Stomach (tissue), 9 donors: ENCODE results near the gene FHAD1. TPM values are rescaled to one million over a fixed set of nuclear protein-coding genes. Genes with fewer than 3 reads are reported as not detected.
A peak's percentile ranks its signal among the peaks of the same experiment; 100 is the strongest.

Experiments
- DNase-seq, 2 donors: peaks; one replicate each; pipeline versions ENCODE4 v3.0.0 to v3.0.0-alpha.2; 2013 to 2019
- H3K27ac ChIP-seq, 5 donors: fragments of 200-600 bp in 4 of 5; sonication (generic) in 4 of 5; one replicate each; pipeline ENCODE4 v1.5.1; 2013 to 2019; ENCODE audit warnings: mild to moderate bottlenecking in 1 of 5, moderate library complexity in 1 of 5
- H3K27me3 ChIP-seq, 3 donors: fragments of 200-600 bp; sonication (generic); one replicate each; pipeline ENCODE4 v1.5.1; 2017 to 2019; ENCODE audit warnings: mixed run types in 1 of 3
- H3K36me3 ChIP-seq, 4 donors: fragments of 200-600 bp; sonication (generic); 1 replicate in 3 of 4; 2 replicates in 1 of 4; pipeline ENCODE4 v1.5.1; 2016 to 2019
- H3K4me1 ChIP-seq, 4 donors: fragments of 200-600 bp; sonication (generic); one replicate each; pipeline ENCODE4 v1.5.1; 2016 to 2019
- H3K4me3 ChIP-seq, 4 donors: fragments of 200-600 bp; sonication (generic) in 3 of 4; one replicate each; pipeline ENCODE4 v1.5.1; 2016 to 2019; ENCODE audit warnings: mild to moderate bottlenecking in 1 of 4
- H3K9me3 ChIP-seq, 4 donors: fragments of 200-600 bp; sonication (generic); one replicate each; pipeline ENCODE4 v1.5.1; 2016 to 2019
- CTCF ChIP-seq, 7 experiments: fragments of 450-650 bp in 4 of 7; fragments of 200-600 bp in 3 of 7; sonication (generic) in 3 of 7; IDR thresholded peaks; one replicate each; pipeline ENCODE4 v1.5.1; 2016 to 2019; ENCODE audit warnings: antibody characterized with exemption in 7 of 7, control low read depth in 2 of 7, mild to moderate bottlenecking in 1 of 7
- EP300 ChIP-seq: sonication (generic); formaldehyde crosslinking; IDR thresholded peaks from one replicate; pipeline ENCODE4 v1.6.1; 2017; ENCODE audit warnings: antibody characterized with exemption
- POLR2A ChIP-seq, 4 donors: fragments of 450-650 bp; IDR thresholded peaks; one replicate each; pipeline ENCODE4 v1.6.1; 2016; ENCODE audit warnings: antibody characterized with exemption in 4 of 4, control low read depth in 2 of 4, mild to moderate bottlenecking in 1 of 4, moderate library complexity in 1 of 4
- POLR2AphosphoS5 ChIP-seq, 3 donors: sonication (generic); formaldehyde crosslinking; IDR thresholded peaks; one replicate each; pipeline ENCODE4 v1.6.1; 2016; ENCODE audit warnings: antibody characterized with exemption in 3 of 3
- WGBS, 5 donors: extraction: QIAGEN DNeasy Blood & Tissue Kit in 3 of 5; methylation state at CpG; one replicate each; pipeline versions ENCODE4 v1.1.5 to v1.1.7; 2013 to 2018; 5-methylcytosine and 5-hydroxymethylcytosine counted together
- intact Hi-C: fragments of 100-400 bp; cut with DNase I; formaldehyde crosslinking; loops from one replicate; pipeline ENCODE4 v1.15.1; 2023; ENCODE audit warnings: low total_unique reads
- polyA plus RNA-seq, 3 donors: library from polyadenylated mRNA; stranded (reverse); fragments of 200-250 nt; gene quantifications; one replicate each; pipeline ENCODE4 v1.2.3, GENCODE V29; 2013
- total RNA-seq, 5 donors: library from RNA; depleted of rRNA; stranded (reverse); fragments of >200 nt; gene quantifications; one replicate each; pipeline versions ENCODE4 v1.1.0 to v1.2.3, GENCODE V29; 2014 to 2016
- donor health status: healthy with polysubstance abuse.
- donor health status: Bipolar disorder and iron deficiency.
- donor health status: healthy.

FHAD1 gene
- total and polyA plus RNA-seq, 8 donors = 0.38 to 5.1 (median 1.4) TPM; not detected in 2

GRCh38 chr1:15287035-15287979, 40.3 kb downstream of the FHAD1 start:
- H3K36me3 ChIP-seq = no peaks in the 10 kb centered on the region
- WGBS, 5 donors = 68 to 80% (median 75%) methylated on average over 9 of the region's 9 CpGs
- no peak overlapping the region for H3K27ac ChIP-seq
- H3K4me3 ChIP-seq = no peak overlapping the region
- TF ChIP-seq EP300 = no peak
- no peak for TF ChIP-seq POLR2A (IDR thresholded peaks at IDR 0.05)
- TF ChIP-seq CTCF (IDR thresholded peaks at IDR 0.05) = no peak
- no peak for TF ChIP-seq POLR2AphosphoS5 (IDR thresholded peaks at IDR 0.05)
- no peak for DNase-seq
- intact Hi-C loops = no loop called here
- H3K4me1 ChIP-seq = peaks cover 22 to 36% (median 30%) of the 10 kb centered on the region in 4 donors
- no peaks in the 10 kb centered on the region for H3K9me3 ChIP-seq
- no peaks in the 10 kb centered on the region for H3K27me3 ChIP-seq

GRCh38 chr1:15288173-15288926, 41.3 kb downstream of the FHAD1 start:
- no peak overlapping the region for H3K27ac ChIP-seq
- no peak for TF ChIP-seq POLR2A (IDR thresholded peaks at IDR 0.05)
- TF ChIP-seq POLR2AphosphoS5 (IDR thresholded peaks at IDR 0.05) = no peak
- TF ChIP-seq CTCF (IDR thresholded peaks at IDR 0.05) = peak in 2 of 7 experiments; percentile 8 to 11
- H3K9me3 ChIP-seq = no peaks in the 10 kb centered on the region
- 78 to 84% (median 79%) methylated on average over 10 of the region's 10 CpGs for WGBS, 5 donors
- H3K4me3 ChIP-seq = no peak overlapping the region
- peak in 1 of 2 donors; percentile 42 for DNase-seq
- H3K4me1 ChIP-seq = peaks cover 17 to 25% (median 22%) of the 10 kb centered on the region in 4 donors
- H3K36me3 ChIP-seq = no peaks in the 10 kb centered on the region
- intact Hi-C loops = no loop called here
- no peaks in the 10 kb centered on the region for H3K27me3 ChIP-seq

GRCh38 chr1:15289251-15289651, 42.2 kb downstream of the FHAD1 start:
- Histone ChIP-seq H3K4me3 (no peak overlapping the region), H3K4me1 (peaks cover 8 to 16% (median 13%) of the 10 kb centered on the region in 4 donors), H3K9me3 (no peaks in the 10 kb centered on the region), H3K36me3 (no peaks in the 10 kb centered on the region), H3K27ac (no peak overlapping the region), H3K27me3 (no peaks in the 10 kb centered on the region)
- DNase-seq = no peak
- 83 to 91% (median 85%) methylated on average over 13 to 14 of the region's 14 CpGs for WGBS, 5 donors
- TF ChIP-seq POLR2A (IDR thresholded peaks at IDR 0.05) = no peak
- TF ChIP-seq POLR2AphosphoS5 (IDR thresholded peaks at IDR 0.05) = no peak
- no peak for TF ChIP-seq CTCF (IDR thresholded peaks at IDR 0.05)
- TF ChIP-seq EP300 = no peak
- intact Hi-C loops = no loop called here

- WGBS, 5 donors = 83 to 89% (median 88%) methylated on average over 9 of the region's 9 CpGs
- intact Hi-C loops = no loop called here
- Histone ChIP-seq H3K4me1 (peaks cover 2 to 5% (median 3%) of the 10 kb centered on the region in 4 donors), H3K27me3 (no peaks in the 10 kb centered on the region), H3K9me3 (no peaks in the 10 kb centered on the region), H3K36me3 (no peaks in the 10 kb centered on the region), H3K4me3 (no peak overlapping the region), H3K27ac (no peak overlapping the region)
- no peak for DNase-seq
- TF ChIP-seq POLR2A (IDR thresholded peaks at IDR 0.05) = no peak
- TF ChIP-seq EP300 = no peak
- no peak for TF ChIP-seq CTCF (IDR thresholded peaks at IDR 0.05)
- no peak for TF ChIP-seq POLR2AphosphoS5 (IDR thresholded peaks at IDR 0.05)
These were observed 43.4 kb downstream of the FHAD1 start for GRCh38 chr1:15290382-15290781.
